Measurements from ENCODE around the gene SFXN3. TPM values are rescaled to one million over a fixed set of nuclear protein-coding genes. Genes with fewer than 3 reads are reported as not detected.

The SFXN3 gene
- total and polyA plus RNA-seq, 2 of the 13 experiments (the other 11 are each of a cell fraction or from before 2014, with no cell fraction given), result 16.8 to 71.5 TPM

DNA sequence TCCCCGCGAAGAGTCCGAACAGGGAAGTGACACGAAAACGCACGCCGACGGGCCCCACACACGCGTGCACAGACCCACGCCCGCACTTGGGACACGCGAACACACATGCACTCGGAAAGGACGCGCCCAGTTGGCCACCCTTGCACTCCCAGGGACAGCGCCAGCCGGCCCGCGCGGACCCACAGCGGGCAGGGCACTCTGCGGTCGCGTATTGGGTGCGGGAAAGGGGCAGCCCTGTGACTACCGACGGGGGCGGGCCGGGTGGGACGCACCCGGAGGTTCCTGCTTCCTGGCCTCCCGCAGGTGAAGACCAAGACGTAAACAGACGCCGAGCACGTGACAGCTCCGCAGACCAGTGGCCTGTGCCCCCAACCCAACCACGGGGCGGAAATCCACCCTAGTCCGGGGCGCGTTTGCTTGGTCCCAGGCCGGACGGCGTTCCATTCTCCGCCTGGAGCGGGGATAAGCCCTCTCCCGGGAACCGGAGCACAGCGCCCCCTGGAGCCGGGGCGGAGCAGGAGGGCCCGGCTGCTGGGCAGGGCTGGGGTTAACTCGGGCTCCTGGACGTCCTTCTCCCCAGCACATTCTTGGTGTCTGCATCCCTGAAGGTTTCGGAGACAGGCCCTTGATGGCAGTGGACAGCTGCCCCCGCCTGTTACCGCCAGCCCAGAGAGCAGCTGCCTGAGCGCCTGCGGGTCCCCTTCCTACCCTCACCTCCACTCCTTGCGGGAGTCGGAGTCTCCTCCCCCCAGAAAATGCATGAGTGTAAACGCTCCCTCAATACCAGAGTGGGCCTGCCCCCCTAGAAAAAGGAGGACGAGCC lies 33.5 kb upstream of the SFXN3 start (continued):
- TF ChIP-seq, protein P1, sequence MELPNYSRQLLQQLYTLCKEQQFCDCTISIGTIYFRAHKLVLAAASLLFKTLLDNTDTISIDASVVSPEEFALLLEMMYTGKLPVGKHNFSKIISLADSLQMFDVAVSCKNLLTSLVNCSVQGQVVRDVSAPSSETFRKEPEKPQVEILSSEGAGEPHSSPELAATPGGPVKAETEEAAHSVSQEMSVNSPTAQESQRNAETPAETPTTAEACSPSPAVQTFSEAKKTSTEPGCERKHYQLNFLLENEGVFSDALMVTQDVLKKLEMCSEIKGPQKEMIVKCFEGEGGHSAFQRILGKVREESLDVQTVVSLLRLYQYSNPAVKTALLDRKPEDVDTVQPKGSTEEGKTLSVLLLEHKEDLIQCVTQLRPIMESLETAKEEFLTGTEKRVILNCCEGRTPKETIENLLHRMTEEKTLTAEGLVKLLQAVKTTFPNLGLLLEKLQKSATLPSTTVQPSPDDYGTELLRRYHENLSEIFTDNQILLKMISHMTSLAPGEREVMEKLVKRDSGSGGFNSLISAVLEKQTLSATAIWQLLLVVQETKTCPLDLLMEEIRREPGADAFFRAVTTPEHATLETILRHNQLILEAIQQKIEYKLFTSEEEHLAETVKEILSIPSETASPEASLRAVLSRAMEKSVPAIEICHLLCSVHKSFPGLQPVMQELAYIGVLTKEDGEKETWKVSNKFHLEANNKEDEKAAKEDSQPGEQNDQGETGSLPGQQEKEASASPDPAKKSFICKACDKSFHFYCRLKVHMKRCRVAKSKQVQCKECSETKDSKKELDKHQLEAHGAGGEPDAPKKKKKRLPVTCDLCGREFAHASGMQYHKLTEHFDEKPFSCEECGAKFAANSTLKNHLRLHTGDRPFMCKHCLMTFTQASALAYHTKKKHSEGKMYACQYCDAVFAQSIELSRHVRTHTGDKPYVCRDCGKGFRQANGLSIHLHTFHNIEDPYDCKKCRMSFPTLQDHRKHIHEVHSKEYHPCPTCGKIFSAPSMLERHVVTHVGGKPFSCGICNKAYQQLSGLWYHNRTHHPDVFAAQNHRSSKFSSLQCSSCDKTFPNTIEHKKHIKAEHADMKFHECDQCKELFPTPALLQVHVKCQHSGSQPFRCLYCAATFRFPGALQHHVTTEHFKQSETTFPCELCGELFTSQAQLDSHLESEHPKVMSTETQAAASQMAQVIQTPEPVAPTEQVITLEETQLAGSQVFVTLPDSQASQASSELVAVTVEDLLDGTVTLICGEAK (IDR thresholded peaks at IDR 0.05), result no peak
- TF ChIP-seq, protein P1 (CRISPR knock-in tag; IDR thresholded peaks at IDR 0.05), result no peak
- no peak for TF ChIP-seq TAF15 (IDR thresholded peaks at IDR 0.05; ENCODE audit: low read depth, low read length, poor library complexity, severe bottlenecking)
- peak; percentile 39; the same call in 1 of the 2 replicates for TF ChIP-seq ZNF607 (CRISPR knock-in tag; IDR thresholded peaks at IDR 0.05; ENCODE audit: borderline replicate concordance)
- no peak for TF ChIP-seq ZFP62 (CRISPR knock-in tag; IDR thresholded peaks at IDR 0.05)
- TF ChIP-seq ZNF615 (CRISPR knock-in tag; IDR thresholded peaks at IDR 0.05; ENCODE audit: borderline replicate concordance), result 0 out of 2 replicates have a peak, but pooled peaks have one; percentile 48
- TF ChIP-seq GABPB1 (CRISPR knock-in tag; IDR thresholded peaks at IDR 0.05), result peak; percentile 73
- no peak for TF ChIP-seq ZFP36L1 (CRISPR knock-in tag; IDR thresholded peaks at IDR 0.05)
- TF ChIP-seq ZNF768 (CRISPR knock-in tag; IDR thresholded peaks at IDR 0.05), result peak; percentile 35; the same call in 1 of the 2 replicates
- TF ChIP-seq XRCC5 (optimal IDR thresholded peaks at IDR 0.05; ENCODE audit: low read length), result peak; percentile 73
- TF ChIP-seq ZBTB1 (CRISPR knock-in tag; IDR thresholded peaks at IDR 0.05; ENCODE audit: borderline replicate concordance), result peak; percentile 18; the same call in 1 of the 2 replicates
- TF ChIP-seq, protein P2, sequence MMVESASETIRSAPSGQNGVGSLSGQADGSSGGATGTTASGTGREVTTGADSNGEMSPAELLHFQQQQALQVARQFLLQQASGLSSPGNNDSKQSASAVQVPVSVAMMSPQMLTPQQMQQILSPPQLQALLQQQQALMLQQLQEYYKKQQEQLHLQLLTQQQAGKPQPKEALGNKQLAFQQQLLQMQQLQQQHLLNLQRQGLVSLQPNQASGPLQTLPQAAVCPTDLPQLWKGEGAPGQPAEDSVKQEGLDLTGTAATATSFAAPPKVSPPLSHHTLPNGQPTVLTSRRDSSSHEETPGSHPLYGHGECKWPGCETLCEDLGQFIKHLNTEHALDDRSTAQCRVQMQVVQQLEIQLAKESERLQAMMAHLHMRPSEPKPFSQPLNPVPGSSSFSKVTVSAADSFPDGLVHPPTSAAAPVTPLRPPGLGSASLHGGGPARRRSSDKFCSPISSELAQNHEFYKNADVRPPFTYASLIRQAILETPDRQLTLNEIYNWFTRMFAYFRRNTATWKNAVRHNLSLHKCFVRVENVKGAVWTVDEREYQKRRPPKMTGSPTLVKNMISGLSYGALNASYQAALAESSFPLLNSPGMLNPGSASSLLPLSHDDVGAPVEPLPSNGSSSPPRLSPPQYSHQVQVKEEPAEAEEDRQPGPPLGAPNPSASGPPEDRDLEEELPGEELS (CRISPR knock-in tag; IDR thresholded peaks at IDR 0.05), result 0 out of 2 replicates have a peak, but pooled peaks have one; percentile 15
- TF ChIP-seq, protein P3, sequence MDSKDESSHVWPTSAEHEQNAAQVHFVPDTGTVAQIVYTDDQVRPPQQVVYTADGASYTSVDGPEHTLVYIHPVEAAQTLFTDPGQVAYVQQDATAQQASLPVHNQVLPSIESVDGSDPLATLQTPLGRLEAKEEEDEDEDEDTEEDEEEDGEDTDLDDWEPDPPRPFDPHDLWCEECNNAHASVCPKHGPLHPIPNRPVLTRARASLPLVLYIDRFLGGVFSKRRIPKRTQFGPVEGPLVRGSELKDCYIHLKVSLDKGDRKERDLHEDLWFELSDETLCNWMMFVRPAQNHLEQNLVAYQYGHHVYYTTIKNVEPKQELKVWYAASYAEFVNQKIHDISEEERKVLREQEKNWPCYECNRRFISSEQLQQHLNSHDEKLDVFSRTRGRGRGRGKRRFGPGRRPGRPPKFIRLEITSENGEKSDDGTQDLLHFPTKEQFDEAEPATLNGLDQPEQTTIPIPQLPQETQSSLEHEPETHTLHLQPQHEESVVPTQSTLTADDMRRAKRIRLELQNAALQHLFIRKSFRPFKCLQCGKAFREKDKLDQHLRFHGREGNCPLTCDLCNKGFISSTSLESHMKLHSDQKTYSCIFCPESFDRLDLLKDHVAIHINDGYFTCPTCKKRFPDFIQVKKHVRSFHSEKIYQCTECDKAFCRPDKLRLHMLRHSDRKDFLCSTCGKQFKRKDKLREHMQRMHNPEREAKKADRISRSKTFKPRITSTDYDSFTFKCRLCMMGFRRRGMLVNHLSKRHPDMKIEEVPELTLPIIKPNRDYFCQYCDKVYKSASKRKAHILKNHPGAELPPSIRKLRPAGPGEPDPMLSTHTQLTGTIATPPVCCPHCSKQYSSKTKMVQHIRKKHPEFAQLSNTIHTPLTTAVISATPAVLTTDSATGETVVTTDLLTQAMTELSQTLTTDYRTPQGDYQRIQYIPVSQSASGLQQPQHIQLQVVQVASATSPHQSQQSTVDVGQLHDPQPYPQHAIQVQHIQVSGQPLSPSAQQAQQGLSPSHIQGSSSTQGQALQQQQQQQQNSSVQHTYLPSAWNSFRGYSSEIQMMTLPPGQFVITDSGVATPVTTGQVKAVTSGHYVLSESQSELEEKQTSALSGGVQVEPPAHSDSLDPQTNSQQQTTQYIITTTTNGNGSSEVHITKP (CRISPR knock-in tag; IDR thresholded peaks at IDR 0.05; ENCODE audit: low read depth), result peak; percentile 3; the same call in 1 of the 2 replicates
